Stimulated activated naive CD8-positive, alpha-beta T cell treated with anti-CD3 and anti-CD28 coated beads, Interleukin-15, Interleukin-2, amounts not matched to agents 100 U/mL and 50 U/mL, for 24 hours (primary cell): ENCODE measurements around the gene TRMT10B.
"Not testable (repeated sequence)": the region's sequence is repeated elsewhere in the genome, so short reads cannot be mapped to it uniquely, and the experiment has no call there.

Experiments
- ATAC-seq: fragments of 150-1000 bp; cut with Tn5 transposase; one replicate; pipeline ENCODE4 v1.10.0; 2021
- DNase-seq: peaks from one replicate; pipeline ENCODE4 v3.0.0; 2021

TRMT10B gene

DNA sequence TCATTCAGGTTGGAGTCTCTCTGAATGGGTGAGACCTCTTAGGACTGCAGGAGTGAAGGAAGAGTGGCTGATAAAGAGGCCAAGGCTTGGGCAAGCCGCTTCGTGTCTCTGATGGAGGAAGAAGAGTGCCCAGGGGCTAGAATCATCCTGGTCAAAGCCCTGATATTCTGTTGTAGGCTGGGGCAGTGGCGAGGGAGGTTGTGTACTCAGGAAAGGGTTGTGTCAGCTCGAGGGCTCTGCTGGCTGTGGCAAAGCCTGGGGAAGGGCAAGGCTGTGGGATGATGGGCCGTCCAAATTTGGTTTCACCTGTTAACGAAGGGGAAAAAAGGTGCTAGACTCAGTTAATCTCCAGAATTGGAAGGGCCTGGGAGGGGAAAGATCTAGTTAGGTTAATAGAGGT lies 2.4 kb upstream of the TRMT10B start:
- ATAC-seq (no peak), DNase-seq (no peak)

DNA sequence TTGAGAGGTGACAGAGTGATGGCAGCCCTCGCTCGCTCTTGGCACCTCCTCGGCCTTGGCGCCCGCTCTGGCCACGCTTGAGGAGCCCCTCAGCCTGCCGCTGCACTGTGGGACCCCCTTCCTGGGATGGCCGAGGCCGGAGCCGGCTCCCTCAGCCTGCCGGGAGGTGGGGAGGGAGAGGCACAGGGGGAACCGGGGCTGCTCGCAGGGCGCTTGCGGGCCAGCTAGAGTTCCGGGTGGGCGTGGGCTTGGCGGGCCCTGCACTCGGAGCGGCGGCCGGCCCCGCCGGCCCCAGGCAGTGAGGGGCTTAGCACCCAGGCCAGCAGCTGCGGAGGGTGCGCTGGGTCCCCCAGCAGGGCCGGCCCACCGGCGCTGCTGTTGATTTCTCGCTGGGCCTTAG lies 1.9 kb upstream of the TRMT10B start:
- not testable (repeated sequence) for ATAC-seq, DNase-seq

DNA sequence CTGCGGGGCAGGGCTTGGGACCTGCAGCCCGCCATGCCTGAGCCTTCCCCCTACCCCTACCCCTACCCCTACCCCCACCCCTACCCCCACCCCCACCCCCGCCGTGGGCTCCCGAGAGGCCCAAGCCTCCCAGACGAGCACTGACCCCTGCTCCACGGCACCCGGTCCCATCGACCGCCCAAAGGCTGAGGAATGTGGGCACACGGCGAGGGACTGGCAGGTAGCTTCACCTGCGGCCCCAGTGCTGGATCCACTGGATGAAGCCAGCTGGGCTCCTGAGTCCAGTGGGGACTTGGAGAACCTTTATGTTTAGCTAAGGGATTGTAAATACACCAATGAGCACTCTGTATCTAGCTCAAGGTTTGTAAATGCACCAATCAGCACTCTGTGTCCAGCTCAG lies 1.5 kb upstream of the TRMT10B start:
- not testable (repeated sequence) for DNase-seq, ATAC-seq

DNA sequence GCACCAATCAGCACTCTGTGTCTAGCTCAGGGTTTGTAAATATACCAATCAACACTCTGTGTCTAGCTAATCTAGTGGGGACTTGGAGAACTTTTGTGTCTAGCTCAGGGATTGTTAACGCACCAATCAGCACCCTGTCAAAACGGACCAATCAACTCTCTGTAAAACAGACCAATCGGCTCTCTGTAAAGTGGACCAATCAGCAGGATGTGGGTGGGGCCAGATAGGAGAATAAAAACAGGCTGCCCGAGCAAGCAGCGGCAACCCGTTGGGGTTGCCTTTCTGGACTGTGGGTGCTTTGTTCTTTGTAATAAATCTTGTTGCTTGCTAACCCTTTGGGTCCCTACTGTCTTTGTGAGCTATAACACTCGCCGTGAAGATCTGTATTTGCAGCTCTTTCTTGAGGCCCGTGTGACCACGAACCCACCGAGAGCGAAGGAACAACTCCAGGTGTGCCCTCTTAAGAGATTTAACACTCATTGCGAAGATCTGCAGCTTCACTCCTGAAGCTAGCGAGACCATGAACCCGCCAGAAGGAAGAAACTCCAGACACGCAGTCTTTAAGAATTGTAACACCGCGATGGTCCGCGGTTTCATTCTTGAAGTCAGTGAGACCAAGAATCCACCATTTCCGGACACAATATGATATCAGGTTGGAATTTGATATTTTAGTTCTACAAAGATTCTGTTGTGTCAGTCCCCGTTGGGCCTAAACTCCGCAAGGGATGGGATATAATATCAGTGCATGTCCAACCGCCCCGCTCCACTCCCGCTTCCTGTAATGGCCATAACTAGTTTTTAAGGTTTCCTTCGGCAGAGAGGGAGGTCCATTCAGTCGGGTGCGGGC lies 740 bp upstream of the TRMT10B start:
- DNase-seq = peak; percentile 20

DNA sequence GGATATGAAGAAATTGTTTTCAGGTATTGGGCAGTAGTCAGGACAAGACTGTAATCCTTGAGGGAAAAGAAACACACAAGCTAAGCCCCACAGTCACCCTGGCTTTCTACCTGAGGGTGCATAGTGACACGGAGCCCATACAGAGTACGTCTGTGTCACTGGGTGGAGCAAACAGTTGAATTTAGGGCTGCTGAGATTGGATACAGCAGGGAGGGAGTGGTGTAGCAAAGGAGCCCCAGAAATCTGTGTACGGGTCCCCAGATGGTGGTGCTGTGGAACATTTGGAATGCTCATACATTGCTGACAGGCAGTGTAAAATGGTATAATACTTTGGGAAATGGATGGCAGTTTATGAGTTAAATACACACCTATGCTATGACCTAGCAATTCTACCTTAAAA lies 5.1 kb downstream of the TRMT10B start:
- DNase-seq (no peak), ATAC-seq (no peak)

More for the DNA sequence above, 740 bp upstream of the TRMT10B start:
- no peak for ATAC-seq

DNA sequence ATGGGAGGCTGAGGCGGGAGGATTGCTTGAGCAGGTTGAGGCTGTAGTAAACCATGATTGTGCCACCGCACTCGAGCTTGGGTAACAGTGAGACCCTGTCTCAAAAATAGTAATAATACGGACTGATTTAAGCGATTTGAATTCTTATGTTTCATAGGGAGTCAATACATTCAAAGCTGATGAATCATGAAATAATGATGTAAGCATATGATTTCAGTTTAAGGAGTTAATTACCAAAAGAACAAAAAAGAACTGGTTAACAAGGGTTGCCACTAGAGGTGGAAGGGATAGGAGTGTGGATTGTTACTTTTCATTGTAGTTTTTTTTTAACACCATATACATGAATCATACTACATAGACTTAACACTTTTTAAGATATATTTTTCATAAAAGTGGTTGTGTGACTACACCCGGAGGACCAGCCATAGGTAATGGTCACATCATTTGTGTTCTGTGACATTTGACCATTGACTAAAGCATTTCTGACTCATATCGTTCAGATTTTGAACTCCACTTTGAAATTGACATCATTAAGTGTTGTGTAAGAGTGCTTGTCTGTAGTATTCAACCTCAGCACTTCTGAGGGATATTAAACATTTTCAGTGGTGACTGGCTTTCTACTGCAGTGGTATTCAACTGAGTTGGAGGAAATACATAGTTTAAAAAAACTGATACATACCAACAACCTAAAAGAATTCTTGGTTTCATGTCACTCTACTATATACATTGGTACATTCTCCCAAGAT lies 7.0 kb downstream of the TRMT10B start:
- DNase-seq (no peak), ATAC-seq (no peak)

DNA sequence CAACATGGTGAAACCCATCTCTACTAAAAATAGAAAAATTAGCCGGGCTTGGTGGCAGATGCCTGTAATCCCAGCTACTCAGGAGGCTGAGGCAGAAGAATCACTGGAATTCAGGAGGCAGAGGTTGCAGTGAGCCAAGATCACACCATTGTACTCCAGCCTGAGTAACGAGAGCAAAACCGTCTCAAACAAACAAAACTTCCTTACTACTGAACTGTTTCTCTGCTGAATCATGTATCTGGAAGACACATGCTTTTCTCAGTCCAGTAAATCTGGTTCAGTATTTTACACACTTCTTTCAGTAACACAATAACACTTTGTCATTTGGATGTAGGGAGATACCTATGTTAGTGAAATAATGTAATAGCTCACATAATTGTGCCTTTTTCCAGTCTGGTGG lies 7.9 kb downstream of the TRMT10B start:
- DNase-seq (no peak), ATAC-seq (no peak)

DNA sequence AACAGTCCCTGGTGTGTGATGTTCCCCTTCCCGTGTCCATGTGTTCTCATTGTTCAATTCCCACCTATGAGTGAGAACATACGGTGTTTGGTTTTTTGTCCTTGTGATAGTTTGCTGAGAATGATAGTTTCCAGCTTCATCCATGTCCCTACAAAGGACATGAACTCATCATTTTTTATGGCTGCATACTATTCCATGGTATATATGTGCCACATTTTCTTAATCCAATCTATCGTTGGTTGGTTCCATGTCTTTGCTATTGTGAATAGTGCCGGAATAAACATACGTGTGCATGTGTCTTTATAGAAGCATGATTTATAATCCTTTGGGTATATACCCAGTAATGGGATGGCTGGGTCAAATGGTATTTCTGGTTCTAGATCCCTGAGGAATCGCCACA lies 11.7 kb downstream of the TRMT10B start:
- not testable (repeated sequence) for ATAC-seq

DNA sequence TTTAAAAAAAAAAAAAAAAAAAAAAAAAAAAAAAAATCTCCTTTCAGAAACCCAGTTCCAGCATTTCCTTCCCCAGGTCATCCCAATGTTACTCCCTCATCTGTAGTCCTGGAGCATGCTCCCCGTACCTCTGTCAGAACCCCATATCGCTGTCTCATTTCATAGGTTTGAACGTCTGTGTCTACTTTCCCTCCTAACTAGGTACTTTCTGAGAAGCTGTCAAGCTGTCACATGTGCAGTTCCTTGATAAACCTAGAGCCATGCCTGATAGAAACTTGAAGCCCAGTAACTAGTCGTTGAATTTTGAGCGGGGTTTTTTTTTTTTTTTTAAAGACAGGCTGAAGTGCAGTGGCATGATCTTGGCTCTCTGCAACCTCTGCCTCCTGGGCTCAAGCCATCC lies 15.7 kb downstream of the TRMT10B start:
- DNase-seq (no peak), ATAC-seq (no peak)

More for the DNA sequence above, 11.7 kb downstream of the TRMT10B start:
- DNase-seq = not testable (repeated sequence)

DNA sequence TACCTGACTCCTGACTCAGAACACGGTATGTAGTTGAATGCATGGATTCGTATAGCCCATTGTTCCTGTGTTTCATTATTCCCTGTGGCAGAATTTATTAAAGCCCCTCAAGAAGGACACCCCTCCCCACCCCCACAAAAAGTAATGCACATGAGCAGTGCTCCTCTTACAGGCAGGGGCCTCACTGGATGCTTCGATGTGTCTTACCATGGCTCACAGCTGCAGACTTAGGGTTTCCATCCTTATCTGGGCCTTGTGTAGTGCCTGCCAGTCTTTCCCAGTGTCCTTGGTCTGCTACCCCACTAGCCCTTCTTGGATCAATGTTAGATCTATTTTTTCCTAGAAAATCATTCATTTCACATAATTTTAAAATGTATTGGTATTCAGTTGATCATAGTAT lies 16.4 kb downstream of the TRMT10B start:
- ATAC-seq (no peak), DNase-seq (no peak)

DNA sequence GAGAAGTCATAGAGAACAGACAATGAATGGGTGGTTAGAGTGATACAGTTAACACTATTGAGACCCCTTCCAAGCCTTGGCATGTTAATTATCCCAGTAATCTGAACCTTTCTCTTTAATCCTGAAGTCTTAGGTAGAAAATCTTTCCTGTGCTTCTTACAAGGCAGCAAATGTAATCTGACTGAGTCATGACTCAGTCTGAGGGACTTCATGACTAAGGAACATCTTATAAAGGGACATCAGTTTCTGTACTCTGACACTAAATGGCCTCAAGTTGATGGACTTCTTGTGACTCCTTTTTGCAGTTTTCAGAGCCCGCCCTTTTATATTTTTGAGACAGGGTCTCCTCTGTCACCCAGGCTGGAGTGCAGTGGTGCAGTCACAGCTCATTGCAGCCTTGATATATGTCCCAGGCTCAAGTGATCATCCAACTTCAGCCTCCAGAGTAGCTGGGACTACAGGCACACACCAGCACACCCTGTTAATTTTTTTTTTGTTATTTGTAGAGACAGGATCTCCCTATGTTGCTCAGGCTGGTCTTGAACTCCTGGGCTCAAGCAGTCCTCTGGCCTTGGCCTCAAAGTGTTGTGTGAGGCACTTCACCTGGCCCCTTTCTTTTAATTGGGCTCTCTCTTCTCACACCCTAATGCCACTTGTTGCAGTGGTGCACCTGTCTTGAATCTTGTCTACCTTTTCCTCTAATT lies 21.8 kb downstream of the TRMT10B start:
- ATAC-seq (no peak), DNase-seq (no peak)

DNA sequence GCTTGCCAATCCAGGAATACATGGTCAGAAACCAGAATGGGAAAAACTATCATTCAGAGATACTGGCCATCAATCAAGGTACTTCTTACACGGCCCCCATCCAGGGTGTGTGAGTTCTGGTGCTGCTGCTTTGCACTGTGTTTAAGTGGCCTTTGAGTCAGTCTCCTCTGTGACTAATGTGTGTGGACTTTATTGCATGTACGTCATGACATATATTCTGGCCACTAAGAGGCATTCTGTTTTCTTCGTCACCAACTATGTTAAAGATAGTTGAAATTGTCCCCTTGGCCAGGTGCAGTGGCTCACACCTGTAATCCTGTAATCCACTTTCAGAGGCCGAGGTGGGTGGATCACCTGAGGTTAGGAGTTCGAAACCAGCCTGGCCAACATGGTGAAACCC lies 22.7 kb downstream of the TRMT10B start:
- no peak for DNase-seq
- ATAC-seq = no peak

DNA sequence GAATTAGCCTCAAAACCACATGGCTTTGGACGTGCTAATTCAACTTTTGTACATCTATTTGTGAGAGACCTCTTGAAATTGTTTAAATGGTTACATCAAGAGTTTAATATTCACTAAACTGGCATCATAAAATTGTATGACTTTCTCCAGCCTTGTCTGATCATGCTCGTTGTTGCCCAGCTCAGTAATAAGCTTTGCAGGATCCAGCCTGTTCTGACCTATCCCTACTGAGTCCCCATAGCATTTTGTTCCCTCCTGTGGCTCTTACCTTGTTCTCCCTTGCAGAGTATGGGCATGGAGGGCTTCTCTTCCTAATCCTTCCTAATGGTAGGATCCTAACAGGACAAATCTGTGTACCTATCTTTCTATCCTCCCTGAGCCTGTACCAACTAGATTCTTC lies 24.9 kb downstream of the TRMT10B start:
- ATAC-seq (no peak), DNase-seq (no peak)

DNA sequence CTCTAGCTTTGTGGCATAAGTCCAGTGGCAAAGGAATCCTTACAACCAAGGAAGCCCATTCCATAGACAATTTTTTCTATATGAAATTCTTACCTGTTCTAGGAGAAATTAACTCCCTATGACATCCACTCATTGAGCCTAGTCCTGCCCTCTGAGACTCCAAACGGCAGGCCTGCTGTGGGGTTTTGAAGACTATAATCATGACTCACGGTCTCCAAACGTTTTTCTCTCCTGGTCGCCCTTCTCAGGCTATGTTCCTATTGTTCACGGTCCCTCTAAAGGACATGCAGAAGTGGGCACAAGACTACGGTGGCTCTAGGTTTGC lies 30.6 kb downstream of the TRMT10B start:
- ATAC-seq (no peak), DNase-seq (no peak)

DNA sequence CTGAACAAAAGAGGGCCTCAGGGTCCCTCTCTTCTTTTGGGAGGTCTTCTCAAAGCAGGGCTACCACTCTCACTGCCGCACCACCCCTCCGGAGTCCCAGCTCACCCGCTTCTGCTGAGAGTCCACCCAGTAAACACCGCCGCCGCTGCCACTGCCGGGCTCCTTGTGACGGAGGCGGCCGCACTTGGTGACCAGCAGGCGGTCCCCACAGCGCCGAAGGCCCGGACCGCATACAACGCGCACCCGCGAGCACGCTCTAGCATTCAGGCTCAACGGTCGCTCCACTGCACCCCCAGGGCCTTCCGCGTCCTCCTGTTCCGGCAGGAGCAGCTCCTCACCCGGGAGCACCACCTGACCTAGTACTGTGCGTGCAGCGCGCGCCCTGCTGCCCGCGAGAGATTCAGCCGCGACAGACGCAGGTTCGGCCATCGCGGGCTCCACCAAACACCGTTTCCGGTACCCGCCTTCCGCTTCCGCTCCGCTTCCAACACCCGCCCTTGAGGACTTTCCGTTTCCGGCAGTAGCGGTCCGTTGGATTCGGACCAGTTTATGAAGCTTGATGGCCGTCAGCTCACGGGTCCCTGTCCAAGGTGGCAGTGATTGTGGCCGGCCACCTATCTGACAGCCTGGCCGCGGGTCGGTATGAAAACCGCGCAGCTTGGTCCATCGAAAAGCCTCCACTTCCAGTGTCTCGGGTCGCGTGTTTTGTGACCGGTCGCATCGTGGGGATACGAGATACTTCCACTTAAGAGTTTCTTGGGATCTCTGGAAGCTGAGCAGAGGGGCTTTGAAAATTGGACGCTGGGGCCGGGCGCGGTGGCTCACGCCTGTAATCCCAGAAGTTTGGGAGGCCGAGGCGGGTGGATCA lies 31.2 kb downstream of the TRMT10B start, which contains the start of gene EXOSC3:
TSS of gene EXOSC3 (minus strand) at position 449 of the 868 bp plus-strand sequence. CDS start at position 429, 20 bp downstream.
- ATAC-seq (peak; percentile 93), DNase-seq (peak; percentile 90)

DNA sequence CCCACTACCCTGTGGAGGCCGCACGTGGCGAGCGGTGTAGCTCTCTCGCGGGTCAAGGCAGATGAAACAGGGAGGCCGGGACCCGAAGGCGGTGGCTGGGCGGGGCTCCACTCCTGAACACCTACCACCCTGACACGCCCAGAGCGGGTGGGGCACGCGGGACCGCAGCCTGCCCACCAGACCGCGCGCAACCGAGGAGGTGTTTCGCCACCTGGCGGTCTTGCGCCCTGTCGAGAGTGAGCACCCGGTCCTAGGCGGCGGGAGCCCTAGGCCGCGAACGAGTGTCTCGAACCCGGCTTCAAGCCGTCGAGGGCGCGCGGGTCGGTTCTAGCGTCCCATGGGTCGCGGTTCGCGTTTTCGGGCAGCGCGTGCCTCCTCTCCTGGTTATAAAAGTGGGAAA lies 33.5 kb downstream of the TRMT10B start:
- no peak for ATAC-seq

DNA sequence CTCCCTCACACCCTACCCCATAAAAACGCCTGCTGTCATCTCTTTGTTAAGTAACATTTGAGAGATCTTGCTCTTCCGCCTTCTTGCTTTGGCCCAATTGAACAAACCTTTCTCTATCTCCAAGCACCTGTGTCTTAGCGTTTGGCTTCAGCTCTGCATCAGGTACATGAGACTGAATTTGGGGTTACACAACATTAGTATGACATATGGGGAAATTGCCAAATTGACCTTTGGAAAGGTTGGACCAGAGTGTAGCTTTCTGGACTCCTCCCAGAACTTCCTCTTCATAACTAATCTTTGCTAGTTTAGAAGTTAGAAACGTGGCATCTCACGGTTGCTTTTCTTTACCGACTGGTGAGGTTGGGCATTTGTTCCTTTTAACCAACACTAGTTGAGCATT lies 34.7 kb downstream of the TRMT10B start:
- DNase-seq = no peak
- ATAC-seq = no peak

More for the DNA sequence above, 33.5 kb downstream of the TRMT10B start:
- DNase-seq = no peak

DNA sequence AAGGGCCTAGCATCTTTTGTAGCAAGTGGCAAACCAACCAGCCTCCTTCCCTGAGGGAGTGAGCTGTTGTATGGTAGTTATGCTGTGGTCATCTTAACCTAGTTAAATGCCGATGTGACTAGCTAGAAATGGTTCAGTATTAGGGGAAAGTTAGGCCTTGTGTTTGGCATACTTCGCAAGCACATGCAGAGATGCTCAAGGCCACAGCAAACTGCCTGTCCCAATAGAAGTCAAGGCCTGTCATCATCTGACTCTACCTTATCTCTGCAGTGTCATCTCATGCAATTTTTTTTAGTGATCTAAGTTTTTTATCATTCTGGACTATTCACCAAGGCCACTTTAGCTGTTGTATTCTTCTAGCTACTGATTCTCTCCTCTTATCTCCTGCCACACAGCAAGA lies 36.5 kb downstream of the TRMT10B start:
- ATAC-seq = no peak

DNA sequence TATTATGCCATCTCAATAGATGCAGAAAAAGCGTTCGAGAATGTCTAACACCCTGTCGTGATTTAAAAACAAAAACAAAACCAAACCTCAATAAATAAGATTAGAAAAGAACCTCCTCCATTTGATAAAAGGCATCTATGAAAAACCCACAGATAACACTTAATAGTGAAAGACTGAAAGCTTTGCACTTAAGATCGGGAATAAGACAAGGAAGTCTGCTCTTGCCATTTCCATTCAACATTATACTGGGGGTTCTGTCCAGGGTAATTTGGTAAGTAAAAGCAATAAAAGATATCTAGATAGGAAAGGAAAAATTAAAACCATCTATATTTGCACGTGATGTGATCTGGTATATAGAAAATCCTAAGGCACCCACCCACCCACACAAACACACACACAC lies 38.5 kb downstream of the TRMT10B start:
- no peak for DNase-seq
- no peak for ATAC-seq

More for the DNA sequence above, 36.5 kb downstream of the TRMT10B start:
- DNase-seq = no peak

DNA sequence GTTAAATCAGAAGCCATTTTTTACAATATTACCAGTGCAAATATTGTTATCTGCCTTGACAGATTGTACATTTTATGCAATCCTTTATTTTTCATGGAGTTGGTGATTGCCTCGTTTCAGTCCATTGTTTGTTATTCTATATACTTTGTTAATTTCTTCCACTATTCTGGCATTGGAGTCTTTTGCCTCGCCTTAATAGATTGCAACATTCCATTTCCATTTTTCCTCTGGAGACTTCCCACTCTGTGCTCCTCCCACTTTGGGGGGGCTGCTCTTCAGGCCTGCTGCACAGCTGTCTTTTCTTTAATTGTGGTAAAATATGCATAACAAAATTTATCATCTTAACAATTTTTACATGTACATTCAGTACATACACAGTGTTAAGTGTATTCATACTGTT lies 42.6 kb downstream of the TRMT10B start:
- DNase-seq = no peak
- no peak for ATAC-seq

DNA sequence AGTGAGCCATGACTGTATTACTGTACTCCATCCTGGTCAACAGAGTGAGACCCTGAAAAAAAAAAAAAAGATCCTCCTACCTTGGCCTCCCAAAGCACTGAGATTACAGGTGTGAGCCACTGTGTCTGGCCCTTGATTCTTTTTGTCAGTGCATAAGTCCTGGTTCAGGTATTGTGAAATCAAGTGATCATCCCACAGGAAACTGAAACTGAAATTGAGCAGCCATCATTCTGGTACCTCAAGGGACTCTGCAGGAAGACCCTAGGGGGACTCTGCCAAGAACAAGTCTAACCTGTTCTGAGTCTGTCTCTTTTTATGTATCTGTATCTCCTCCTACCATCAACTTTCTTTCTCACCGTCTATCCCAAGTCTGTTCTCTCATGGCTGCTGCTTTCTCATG lies 45.1 kb downstream of the TRMT10B start:
- ATAC-seq (no peak), DNase-seq (no peak)
